Progenitor cell of endocrine pancreas (in vitro differentiated cells): ENCODE results near the gene PAMR1. TPM values are rescaled to one million over a fixed set of nuclear protein-coding genes. Genes with fewer than 3 reads are reported as not detected.

Source experiments
- DNase-seq: peaks from one replicate; pipeline ENCODE4 v3.0.0; 2021; ENCODE audit warnings: low spot score; ENCODE audit not compliant: unreplicated experiment
- H3K27ac Mint-ChIP-seq: 2 replicates; pipeline ENCODE4 v1.8.0; 2021; ENCODE audit warnings: mild to moderate bottlenecking, moderate library complexity, mixed read lengths
- H3K27me3 Mint-ChIP-seq: 2 replicates; pipeline ENCODE4 v1.8.0; 2021; ENCODE audit warnings: mixed read lengths
- H3K36me3 Mint-ChIP-seq: 2 replicates; pipeline ENCODE4 v1.8.0; 2022; ENCODE audit warnings: mixed read lengths; ENCODE audit not compliant: insufficient read depth
- H3K4me1 Mint-ChIP-seq: 2 replicates; pipeline ENCODE4 v1.8.0; 2021; ENCODE audit warnings: low read depth, mixed read lengths
- H3K4me3 Mint-ChIP-seq: 2 replicates; pipeline ENCODE4 v1.8.0; 2021; ENCODE audit warnings: low read depth, mild to moderate bottlenecking, moderate library complexity, mixed read lengths
- H3K9me3 Mint-ChIP-seq: 2 replicates; pipeline ENCODE4 v1.8.0; 2021; ENCODE audit warnings: low read depth, mixed read lengths
- total RNA-seq: library from RNA; stranded (reverse); gene quantifications from 2 replicates; pipeline ENCODE4 v1.2.1, GENCODE V29; 2021
- TF ChIP-seq, protein P1 (sequence below): fragments of 200-600 bp; sonication (generic); IDR thresholded peaks from one replicate; pipeline ENCODE4 v1.5.0; 2021; ENCODE audit warnings: antibody characterized with exemption, mild to moderate bottlenecking; ENCODE audit not compliant: unreplicated experiment

PAMR1 gene
- total RNA-seq, 1 donor from 2014 or later, result 0.38 TPM

DNA sequence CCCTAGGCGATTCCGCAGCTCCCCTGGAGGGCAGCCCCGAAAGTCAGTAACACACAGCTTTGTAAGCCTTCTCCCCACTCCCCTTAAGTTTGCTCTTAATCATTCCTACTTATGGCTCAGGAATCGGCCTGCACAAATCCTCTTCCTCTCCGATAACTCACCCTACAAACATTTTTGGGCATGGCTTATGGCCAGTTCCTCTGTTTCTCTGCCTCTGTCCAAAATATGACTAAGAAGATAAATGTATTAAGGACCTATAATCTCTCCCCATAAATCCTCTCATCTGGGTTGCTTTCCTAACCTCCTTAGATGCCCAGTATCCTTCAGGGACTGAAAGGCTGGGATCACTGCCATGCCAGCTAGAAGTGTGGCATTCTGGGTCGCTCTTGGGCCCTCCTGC is 41.0 kb downstream of the PAMR1 start:
- Mint-ChIP-seq H3K27me3 (peaks cover 18% of the 10 kb centered on the region), H3K4me1 (no peaks in the 10 kb centered on the region), H3K4me3 (no peak overlapping the region), H3K27ac (no peak overlapping the region), H3K36me3 (peaks cover 2% of the 10 kb centered on the region), H3K9me3 (peaks cover 20% of the 10 kb centered on the region)
- TF ChIP-seq, protein P1, sequence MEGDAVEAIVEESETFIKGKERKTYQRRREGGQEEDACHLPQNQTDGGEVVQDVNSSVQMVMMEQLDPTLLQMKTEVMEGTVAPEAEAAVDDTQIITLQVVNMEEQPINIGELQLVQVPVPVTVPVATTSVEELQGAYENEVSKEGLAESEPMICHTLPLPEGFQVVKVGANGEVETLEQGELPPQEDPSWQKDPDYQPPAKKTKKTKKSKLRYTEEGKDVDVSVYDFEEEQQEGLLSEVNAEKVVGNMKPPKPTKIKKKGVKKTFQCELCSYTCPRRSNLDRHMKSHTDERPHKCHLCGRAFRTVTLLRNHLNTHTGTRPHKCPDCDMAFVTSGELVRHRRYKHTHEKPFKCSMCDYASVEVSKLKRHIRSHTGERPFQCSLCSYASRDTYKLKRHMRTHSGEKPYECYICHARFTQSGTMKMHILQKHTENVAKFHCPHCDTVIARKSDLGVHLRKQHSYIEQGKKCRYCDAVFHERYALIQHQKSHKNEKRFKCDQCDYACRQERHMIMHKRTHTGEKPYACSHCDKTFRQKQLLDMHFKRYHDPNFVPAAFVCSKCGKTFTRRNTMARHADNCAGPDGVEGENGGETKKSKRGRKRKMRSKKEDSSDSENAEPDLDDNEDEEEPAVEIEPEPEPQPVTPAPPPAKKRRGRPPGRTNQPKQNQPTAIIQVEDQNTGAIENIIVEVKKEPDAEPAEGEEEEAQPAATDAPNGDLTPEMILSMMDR, result no peak
- no peak for DNase-seq

DNA sequence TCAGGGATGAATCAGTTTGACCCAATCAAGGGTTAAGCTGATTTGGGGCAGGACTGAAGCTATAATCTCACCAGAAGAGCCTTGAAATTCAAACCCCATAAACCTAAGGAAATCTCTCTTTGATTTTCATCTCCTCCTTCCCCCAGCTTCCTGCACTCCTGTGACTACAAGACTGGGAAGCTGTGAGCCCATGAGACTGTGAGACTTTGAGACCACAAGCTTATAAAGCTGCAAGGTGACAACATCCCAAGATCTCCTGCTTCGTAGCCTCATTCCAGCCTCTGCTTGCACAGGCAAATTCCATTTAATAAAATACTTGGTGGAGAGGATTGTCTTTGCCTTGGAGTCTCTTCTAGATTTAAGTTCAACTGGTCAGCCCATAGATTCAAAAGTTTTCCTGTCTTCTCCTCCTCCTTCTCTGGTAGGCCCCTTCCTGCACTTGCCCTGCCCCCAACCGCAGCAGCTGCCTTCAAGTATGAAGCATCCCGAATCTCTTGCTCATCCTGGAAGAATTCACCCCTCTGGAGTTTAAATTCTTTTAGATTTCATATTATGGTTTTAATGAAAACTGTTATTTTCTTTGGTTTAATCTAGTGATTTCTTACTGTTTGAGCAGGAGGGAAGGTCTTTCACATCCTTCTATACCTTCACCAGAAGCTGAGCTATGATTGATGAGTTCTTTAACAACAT is 42.1 kb downstream of the PAMR1 start:
- Mint-ChIP-seq H3K27ac (no peak overlapping the region), H3K27me3 (peaks cover 25% of the 10 kb centered on the region), H3K9me3 (peaks cover 20% of the 10 kb centered on the region), H3K36me3 (peaks cover 2% of the 10 kb centered on the region), H3K4me3 (no peak overlapping the region), H3K4me1 (no peaks in the 10 kb centered on the region)
- TF ChIP-seq, protein P1, result no peak
- no peak for DNase-seq

GRCh38 chr11:35479731-35480130 is 45.7 kb downstream of the PAMR1 start:
- no peak overlapping the region for H3K27ac Mint-ChIP-seq
- H3K4me3 Mint-ChIP-seq, result no peak overlapping the region
- TF ChIP-seq, protein P1, result no peak
- H3K27me3 Mint-ChIP-seq, result peaks cover 38% of the 10 kb centered on the region
- peaks cover 20% of the 10 kb centered on the region for H3K9me3 Mint-ChIP-seq
- no peaks in the 10 kb centered on the region for H3K4me1 Mint-ChIP-seq
- peaks cover 2% of the 10 kb centered on the region for H3K36me3 Mint-ChIP-seq
- DNase-seq, result no peak

DNA sequence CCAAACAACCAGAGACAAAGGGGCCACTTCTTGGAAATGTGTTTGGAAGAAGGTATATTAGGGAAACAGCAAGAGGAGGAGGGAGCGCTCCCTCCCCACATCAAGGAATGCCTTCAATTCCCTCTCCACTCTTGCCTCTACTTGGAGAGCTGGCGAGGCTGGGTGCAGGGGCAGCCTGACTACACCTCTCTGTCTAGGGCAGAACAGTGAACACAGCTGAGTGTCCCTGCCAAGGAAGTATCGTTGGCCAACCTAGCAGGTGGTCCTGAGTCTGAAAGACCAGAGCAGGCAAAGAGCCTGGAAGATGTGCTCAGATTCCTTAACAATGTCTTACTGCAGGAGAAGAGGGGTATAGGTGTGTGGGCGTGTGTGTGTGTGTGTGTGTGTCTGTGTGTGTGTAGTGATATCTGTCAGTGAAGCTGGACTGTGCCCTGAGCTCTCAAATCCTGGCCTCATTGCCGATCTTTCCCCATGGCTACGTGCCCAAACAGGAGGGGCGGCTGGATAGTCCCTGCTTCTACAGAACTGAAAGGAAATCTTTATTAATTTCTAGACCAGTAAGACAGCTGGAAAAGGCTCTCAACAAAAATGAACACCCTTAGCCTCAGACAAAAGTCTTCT is 46.8 kb downstream of the PAMR1 start:
- TF ChIP-seq, protein P1, result no peak
- peaks cover 37% of the 10 kb centered on the region for H3K27me3 Mint-ChIP-seq
- no peak overlapping the region for H3K4me3 Mint-ChIP-seq
- peaks cover 2% of the 10 kb centered on the region for H3K36me3 Mint-ChIP-seq
- no peak for DNase-seq
- H3K4me1 Mint-ChIP-seq, result no peaks in the 10 kb centered on the region
- H3K27ac Mint-ChIP-seq, result no peak overlapping the region
- H3K9me3 Mint-ChIP-seq, result peaks cover 15% of the 10 kb centered on the region

DNA sequence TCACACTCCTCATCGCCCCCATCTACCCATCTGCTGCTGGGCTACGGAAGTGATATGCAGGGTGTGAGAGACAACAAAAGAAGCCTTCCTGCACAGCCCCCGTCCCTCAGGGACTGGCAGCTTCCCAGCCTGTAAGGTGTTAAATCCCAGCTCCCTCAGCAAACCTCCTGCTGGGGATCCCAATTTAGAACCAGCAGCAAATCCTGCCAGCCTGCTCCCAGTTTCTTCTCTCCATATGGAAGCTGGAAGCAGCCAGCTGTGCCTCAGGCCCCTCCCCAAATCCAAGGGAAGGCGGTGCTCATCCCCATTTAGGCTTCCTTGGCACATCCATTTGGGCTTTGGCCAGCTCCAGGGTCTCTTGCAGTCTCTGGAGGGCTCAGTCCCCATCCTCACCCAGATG is 47.5 kb downstream of the PAMR1 start:
- peaks cover 37% of the 10 kb centered on the region for H3K27me3 Mint-ChIP-seq
- DNase-seq, result no peak
- TF ChIP-seq, protein P1, result no peak
- H3K9me3 Mint-ChIP-seq, result peaks cover 8% of the 10 kb centered on the region
- no peak overlapping the region for H3K4me3 Mint-ChIP-seq
- H3K36me3 Mint-ChIP-seq, result no peaks in the 10 kb centered on the region
- H3K27ac Mint-ChIP-seq, result no peak overlapping the region
- H3K4me1 Mint-ChIP-seq, result no peaks in the 10 kb centered on the region
